GM21576 (cell line): ENCODE data around the gene B3GALT6.

Source experiments
- ATAC-seq: cut with Tn5 transposase; IDR thresholded peaks from one replicate; pipeline ENCODE4 v1.9.1; 2021; ENCODE audit warnings: mild to moderate bottlenecking, moderate library complexity; ENCODE audit not compliant: unreplicated experiment

B3GALT6 gene

DNA sequence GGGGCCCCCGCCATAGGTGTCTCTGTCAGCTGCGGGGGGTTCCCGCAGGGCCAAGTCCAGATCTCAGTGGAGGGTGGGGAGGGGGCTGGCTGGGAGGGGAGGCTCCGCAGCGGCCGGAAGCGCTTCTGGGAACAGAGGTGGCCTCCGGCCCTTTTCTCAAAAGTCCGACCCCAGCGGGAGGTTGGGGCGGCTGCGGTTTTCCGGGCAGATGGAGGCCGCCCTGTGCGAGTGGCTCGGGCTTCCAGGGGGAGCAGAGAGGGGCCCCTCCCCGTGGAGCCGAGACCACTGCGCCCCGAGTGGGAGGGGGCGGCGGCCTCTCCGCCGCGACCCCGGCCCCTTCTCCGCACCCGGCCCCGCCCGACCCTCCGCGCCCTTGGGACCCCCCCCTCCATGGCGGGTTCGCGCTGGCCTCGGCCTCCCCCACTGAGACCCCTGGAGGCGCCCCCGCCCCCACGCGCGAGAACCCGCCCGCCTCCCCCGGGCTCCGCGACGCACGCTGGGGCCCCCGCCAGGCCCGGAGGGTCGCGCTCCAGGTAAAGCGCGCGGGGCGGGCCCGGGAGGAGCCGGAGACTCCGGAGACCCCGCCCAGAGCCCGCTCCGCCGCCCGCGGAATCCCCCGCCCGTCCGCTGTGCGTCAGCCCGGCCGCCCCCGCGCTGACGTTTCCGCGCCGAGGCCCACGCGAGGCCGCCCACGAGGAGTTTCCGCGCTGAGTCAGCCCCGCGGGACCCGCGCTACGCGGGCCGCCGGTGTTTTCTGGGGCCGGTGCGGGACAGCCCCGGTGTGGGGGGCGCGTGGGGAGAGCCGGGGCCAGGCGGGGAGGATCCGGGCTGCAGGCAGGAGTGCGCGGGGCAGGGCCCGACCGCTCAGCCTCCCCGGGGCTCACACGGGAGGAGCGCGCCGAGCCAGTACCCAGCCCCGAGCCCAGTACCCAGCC lies 30.9 kb upstream of the B3GALT6 start:
- no peak for ATAC-seq

DNA sequence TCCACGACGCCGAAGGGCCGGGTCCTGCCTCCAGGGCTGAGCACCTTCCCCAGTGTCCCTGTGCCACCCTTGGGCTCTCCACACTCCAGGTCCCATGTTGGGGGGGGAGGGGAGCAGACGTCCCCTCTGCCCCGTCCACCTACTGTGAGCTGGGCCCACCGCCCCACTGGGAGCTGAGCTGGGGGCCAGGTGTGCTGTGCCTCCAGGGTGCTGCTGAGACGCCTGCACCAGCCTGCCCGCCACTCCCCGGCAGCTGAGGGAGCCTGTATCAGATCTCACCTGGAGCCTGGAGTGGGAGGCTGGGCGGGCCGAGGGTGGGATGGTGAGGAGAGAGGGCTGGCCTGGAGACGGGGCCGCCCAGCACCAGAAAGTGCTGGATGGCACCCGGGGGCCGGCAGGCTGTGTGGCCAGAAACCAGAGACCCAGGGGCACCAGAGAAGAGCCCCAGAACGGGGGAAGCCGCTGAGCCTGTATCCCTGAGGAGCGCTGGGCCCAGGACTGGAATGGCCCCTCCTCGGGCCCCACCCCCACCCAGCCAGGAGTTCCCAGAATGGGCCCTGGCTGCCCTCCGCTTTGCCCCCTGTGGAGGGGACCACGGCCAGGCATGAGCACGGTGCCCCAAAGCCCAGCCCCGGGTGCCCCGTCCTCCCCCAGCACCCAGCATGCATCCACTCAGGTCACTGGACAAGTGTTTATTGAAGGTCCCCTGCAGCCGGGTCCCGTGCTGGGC lies 29.0 kb upstream of the B3GALT6 start:
- no peak for ATAC-seq

DNA sequence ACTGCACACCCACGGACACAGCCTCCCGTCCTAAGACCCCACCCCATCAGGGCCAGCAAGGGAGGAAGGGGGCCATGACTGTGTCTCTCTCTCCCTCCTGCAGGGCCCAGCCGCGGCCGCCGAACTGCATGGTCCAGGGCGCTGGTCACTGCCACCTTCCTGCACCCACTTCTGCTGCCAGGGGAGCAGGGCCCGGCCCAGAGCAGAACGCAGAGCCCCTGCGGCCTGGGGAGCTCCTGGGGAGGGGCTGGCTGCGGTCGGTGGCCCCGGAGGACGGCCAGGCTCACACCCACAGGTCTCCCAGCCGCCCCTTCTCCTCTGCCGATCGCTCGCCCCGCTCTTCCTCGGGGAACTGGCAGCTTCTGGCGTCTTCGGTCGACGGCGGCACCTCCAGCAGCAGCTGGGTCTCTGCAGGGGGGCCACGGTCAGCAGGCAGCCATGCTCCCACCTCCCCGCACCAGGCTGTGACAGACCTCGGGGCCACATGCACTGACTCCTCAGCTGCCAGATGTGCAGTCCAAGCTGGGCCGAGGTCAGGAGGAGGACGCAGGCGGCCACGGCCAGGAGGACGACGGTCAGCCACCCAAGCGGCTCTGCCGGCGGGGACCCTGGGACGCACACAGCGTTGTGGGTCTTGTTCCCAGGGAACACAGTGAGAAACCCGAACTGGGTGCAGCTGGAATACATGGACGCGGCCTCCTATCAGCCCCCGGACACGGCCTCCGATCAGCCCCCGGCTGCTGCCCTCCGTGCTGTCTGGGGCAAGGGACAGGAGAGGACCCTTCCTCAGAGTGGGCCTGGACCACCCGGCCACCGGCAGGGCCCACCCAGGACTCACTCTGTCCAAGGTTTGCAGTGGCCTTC lies 28.2 kb upstream of the B3GALT6 start:
- no peak for ATAC-seq

DNA sequence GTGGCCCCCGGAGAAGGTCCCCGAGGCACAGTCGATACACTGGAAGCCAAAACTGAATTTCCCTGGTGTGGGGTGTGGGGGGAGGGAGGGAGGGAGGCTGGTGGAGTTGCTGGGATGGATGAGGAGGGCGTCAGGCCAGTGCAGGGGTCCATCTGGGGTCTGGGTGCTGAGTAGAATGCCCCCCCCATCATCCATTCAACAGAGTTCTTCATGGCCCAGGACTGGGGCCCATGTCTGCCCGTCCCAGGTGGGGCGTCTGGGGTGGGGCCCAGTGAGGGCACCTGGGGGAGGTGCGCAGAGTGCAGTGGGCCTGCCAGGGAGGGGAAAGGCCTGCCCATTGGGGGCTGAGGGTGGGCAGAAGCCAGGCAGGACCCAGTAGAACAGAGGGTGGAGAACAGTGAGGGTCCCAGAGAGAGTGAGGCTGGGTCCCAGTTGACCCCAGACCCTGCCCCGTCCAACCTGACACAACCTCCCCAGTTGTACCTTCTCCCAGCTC lies 27.6 kb upstream of the B3GALT6 start:
- no peak for ATAC-seq

DNA sequence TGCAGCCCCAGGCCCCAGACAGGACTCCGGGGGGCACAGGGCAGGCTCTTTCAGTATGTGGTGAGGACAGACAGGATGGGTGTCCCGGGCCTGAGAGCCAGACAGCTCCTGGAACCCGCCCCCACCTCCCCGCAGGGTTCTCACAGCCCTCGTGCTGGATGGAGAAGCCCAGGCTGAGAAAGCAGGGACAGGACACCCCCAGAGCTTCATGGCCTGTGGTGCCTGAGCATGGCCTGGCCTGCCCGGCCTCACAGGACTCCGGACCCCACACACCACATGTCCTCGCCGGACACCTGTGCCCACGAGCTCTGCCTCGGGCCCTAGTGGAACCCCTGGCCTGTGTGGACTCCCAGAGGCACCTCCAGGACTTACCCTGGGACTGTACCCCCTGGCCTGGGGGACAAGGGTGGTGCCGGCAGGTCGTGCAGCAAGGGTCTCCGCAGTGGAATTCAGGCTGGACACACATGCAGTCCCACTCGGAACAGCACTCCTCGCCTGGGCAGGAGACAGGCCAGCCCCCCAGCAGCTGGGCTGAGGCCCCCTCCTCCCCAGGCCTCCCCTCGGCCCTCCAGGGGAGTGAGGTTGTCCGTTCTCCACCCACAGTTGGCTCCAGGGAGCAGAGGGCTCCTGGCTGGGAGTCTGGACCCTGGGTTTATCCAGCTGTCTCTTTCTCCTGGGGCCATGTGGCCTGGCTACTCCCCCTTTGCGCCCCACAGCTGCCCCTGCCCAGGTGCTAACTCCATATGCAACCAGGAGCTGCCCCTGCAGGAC lies 26.9 kb upstream of the B3GALT6 start:
- no peak for ATAC-seq

DNA sequence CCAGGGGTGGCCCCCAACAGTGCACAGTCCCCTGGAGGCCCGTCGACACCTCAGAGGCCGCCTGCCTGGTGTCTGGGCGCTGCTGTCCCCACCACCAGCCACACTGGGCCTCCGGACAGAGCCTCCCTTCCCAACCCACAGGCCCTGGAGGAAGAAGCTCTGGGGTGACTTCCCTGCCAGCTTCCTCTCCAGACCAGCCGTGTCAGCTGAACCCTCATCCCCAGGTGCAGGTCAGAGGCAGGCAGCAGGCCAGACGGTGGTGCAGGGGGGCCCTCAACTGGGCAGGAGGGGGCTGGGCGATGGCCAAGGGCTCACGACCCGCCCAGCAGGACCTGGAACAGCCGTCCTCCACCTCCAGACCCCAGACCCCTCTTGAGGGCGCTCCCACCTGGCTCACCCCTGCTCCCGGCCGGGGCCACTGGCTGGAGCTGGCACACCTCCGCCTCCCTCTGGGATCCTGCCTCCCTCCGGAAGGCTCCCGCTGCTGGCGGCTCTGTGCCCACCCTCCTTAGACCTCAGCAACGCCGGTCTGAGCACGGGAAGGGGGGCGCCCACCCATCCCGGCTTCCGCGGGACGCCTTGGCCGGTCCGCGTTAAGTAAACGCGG lies 26.2 kb upstream of the B3GALT6 start:
- ATAC-seq: no peak

DNA sequence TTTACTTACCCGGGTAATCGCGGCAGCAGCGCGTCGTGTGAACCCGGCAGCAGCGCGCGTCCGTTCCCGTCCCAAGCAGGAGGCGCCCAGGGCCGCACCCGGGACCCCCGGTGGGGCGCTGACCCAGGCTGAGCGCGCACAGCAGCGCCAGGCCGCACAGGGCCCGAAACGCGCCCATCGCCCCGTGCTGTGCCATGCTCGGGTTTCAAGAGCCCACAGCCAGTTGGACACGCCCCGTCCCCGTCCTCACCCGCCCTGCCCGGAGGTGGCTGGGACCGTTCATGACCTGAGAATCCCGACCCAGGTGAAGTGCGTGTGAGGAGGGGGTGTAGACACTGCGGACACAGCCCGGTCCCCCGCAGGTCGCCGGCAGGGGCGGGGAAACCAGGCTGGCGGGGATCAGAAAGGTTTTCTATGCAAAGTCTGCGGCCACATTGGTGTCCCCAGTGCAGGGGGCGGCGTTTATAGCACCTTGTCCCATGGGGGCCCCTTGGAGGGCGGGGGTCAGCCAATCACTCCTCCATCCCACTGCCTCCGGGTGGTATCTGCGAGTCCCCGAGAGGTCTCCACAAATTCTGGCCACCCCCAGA lies 25.6 kb upstream of the B3GALT6 start, which contains the start of gene TNFRSF18:
Gene TNFRSF18, minus strand, starts transcription at position 217 of the 590 bp plus-strand sequence. Its CDS starts 21 bp downstream, at position 196.
- no peak for ATAC-seq

DNA sequence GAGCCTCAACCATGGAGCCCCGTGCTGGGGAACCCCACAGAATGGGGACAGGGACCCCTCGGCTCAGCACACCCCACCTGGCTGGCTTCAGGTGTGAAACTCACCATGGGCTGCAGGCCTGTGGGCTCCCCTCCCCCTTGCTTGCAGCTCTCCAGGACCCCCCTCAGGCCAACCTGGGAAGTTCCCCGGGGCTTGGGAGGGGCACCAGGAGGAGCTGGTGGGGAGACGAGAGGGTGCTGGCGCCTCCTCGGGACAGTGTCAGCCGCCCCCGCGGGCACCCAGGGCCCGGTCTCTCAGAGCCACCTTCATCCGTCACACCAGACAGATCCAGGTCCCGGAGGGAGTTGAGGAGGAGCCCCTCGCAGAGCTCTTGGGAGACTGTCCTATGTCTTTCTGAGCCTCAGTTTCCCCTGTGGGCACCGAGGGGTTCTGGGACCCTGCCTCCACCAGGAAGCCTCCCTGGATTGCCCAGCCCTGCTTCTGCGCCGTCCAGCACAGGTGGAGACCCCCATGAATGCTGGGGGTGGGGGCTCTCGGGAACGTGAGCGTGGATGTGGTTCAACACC lies 25.0 kb upstream of the B3GALT6 start:
- ATAC-seq: no peak

DNA sequence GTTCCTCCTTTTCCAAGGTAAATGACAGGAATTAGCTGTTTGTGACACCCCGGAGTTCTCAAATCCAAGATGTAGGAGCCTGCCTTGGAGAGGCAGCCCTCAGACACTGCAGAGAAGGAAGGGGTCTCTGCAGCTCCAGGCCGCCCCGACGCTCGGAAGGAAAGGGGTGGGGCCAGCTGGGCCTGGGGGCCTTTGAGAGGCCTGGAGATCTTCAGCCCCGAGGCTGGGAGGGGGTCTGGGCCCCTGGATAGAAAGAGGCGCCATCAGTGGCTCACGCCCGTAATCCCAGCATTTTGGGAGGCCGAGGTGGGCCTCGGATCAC lies 24.5 kb upstream of the B3GALT6 start:
- ATAC-seq: no peak

DNA sequence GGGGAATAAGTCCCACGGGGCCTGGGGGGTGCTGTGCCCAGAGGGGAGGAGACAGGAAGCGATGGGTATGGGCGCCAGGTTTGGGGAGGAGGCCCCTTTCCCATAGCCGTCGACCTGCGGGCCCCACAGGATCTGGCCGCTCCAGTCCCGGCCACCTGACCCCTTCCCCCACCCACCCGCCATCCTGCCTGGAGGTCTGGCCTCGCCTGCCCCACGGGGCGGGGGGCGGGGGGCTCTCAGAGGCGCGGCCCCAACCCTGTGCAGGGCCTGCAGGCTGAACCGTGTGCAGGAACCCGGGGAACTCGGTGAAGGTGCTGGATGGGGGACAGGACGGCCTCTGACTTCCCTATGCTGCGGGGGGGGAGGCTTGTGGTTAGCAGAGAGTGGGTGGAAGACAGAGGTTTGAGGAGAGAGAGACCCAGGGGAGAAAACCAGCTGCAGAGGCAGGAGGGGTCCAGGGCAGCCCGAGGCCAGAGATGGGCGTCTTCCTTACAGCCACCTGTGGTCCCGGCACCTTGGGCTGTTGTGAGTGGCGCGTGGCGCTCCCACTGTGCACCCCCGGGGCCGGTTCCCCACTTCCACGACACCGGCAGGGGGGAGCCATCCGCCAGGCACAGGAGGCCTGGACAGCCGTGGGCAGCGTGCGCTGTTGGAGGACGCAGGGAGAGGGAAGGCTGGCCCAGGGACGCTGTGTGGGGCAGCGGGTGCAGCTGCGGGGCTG lies 23.2 kb upstream of the B3GALT6 start:
- ATAC-seq: no peak

DNA sequence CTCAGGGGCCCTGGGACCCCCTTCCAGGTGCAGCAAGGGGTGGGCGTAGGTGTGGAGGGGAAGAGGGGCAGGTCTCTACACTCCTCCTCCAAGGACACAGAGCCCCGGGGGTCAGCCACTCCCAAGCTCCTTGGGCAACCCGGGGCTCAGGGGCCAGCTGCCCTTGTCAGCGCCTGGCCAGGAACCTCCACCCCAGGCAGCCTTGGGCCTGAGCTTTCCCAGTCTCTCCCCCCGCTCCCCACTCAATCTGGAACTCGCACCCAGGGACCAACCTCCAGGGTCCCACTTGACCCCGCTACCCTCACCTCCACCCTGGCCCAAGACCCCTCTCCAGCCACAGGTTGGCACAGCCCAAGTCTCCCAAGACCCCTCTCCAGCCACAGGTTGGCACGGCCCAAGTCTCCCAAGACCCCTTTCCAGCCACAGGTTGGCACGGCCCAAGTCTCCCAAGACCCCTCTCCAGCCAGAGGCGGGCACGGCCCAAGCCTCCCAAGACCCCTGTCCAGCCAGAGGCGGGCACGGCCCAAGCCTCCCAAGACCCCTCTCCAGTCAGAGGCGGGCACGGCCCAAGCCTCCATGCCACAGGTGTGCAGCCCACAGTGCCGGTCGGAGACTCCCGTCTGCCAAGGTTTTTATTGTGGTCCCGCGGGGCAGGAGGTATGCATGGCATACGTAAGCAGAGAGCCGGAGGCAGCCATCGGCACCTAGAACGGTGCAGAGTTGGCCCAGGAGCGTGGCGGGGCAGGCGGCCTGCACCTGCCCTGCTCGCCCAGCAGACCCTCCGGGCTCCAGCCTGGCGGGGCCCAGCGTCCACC lies 21.1 kb upstream of the B3GALT6 start:
- ATAC-seq: no peak

DNA sequence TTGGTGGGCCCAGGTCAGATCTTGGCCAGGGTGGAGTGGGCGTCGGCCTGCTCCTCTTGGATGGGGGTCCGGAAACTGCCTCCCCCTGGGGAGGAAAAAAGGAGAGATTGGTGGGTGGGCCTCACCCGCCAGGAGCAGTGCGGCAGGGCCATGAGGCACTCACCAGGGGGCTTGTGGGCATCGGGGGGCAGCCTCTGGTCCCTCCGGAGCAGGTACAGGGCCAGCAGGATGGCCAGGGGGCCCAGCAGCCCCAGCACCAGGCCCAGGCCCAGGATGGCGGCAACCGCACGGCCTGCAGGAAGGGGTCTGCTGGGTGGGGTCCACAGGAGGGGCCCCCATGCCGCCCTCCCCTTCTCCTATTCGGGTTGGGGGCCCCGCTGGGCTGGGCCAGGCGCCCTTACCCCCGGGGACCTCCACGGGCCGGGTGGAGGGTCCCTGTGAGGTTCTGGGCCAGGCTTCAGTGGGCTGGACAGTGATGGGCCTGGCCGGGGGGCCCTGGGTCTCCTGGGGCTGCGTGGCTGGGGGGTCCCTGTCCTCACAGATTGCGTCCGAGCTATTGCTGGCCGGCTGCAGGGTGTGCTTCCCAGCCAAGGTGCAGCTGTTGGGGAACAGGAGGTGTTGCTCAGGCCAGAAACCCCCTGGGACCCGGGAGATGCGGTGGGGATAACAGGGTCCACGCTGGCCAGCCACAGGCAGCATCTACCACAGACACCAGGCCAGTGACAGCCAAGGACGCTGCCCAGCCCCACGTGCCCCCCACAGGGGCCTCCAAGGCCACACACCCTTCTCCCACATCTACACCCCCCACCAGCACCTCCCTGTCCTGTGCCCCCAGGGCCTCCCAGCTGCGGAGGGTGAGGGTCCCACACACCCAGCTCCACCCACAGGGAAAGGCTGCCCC lies 20.2 kb upstream of the B3GALT6 start:
- no peak for ATAC-seq

DNA sequence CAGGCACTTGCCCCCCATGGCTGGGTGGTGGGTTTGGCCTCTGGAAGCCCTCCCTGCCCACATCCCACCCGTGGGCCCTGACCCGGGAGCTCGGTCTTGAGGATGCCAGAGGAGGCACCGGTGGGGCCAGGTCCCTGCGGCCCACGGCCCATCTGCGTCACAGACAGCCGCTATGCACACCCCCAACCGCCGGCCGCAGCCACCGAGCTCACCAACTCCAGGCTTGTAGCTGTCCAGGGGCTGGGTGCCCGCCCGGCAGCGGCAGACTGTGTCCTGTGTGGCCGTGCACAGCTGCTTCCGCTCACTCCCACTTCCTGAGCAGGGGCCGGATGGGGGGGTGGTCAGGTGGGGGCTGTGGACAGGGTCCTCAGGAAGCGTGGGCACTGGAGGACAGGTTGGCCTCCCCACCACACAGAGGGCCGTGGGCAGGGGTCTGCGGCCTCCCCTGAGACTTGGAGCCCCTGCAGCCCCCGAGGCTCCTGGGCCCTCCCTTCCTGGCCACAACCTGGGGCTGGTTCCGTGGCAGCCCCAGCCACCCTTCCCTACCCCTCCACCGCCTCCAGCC lies 19.2 kb upstream of the B3GALT6 start:
- ATAC-seq: no peak

DNA sequence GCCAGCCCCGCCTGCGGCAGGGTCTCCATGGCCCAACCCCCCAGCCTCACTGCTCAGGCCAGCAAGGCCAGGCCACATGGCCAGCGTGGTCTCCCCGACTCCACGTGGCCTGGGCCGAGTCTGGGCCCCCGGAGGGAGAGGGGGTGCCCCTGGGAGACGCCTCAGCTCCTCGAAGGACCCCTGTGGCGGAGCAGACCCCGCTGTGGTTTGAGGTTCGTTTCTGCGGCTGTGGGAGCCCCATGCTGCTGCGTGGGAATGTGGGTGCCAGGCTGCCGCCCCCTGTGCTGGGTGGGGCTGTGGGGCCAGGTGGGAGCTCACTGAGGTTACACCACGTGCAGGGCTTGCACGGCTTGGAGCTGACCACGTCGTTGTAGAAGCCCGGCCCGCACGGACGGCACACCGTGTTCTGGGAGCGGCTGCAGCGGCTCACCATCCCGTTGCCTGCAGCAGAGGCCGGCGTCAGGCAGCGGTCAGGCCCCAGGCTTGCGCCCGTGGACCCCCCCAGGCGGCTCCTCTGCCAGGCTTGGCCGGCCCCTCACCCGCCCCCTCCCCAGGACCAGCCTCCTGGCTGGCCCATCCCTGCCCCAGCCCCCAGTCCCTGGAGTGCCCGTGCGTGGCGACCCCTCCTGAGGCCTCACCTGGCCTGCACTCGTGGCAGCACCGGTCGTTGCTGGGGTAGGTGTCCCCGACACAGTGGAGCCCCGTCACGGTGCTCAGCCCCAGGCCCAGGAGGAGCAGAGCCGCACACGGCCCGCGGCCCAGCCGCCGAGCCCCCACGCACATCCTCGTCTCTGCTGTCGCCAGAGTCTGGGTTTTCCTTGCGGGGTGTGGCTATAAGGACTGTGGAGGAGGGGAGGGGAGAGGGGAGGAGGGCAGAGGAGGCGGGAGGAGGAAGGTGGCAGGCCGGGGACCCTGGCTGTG lies 18.4 kb upstream of the B3GALT6 start, which contains the start of gene TNFRSF4:
Gene TNFRSF4, minus strand, starts transcription at position 809 of the 921 bp plus-strand sequence. Its CDS starts 26 bp downstream, at position 783.
- no peak for ATAC-seq

DNA sequence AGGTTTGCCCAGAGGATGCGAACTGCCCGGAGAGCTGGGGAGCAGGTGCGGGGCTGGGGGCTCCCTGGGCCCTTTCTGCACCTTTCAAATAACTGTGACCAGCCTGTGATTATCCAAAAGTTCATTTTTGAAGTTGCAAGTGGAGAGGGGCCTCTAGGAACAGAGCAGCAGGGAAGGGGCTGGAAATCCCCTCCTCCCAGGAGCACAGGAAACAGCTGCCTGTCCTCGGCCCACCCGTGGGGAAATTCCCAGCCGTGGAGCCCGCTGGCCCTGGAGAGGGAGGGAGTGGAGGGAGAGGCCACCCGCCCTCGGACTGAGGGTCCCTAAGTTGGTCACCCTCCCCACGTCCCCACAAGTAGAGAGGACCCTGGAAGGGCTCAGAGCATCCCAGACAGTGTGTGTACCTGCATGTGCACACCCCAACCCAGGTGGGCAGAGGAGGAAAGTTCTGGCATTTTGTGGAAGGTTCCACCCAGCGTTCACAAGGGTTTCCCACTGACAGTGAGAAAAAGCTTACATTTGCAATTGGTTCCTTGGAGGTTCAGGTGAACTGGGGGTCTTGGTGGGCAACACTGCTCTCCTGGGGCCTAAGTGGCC lies 16.9 kb upstream of the B3GALT6 start:
- ATAC-seq: no peak
